ENCODE measurements around the gene PDSS2.
"Not testable (repeated sequence)": the region's sequence is repeated elsewhere in the genome, so short reads cannot be mapped to it uniquely, and the experiment has no call there.

The PDSS2 gene

GRCh38 chr6:107118976-107119375 lies 340.4 kb downstream of the PDSS2 start:
- Histone ChIP-seq H3K9ac (ENCODE audit: low read length) (peak overlapping the region; percentile 61), H3K4me1 (ENCODE audit: control insufficient read depth in 1 of 2, insufficient read depth in 2 of 2, low read length in 2 of 2) (peaks cover 1% of the 10 kb centered on the region in 2 experiments), H3K4ac (ENCODE audit: low read depth, low read length) (no peak overlapping the region), H3K27ac (ENCODE audit: low read depth, low read length) (no peak overlapping the region), H2BK5ac (ENCODE audit: low read depth, low read length, poor library complexity) (no peak overlapping the region), H3K27me3 (ENCODE audit: insufficient read depth, low read length) (no peaks in the 10 kb centered on the region), H3K23ac (ENCODE audit: low read length) (no peak overlapping the region), H4K12ac (ENCODE audit: low read depth, low read length) (no peak overlapping the region), H3K9me3 (ENCODE audit: insufficient read depth, low read depth, low read length) (no peaks in the 10 kb centered on the region), H4K91ac (ENCODE audit: low read depth, low read length) (no peak overlapping the region), H2AK5ac (ENCODE audit: low read length) (no peak overlapping the region), H3K79me2 (ENCODE audit: control insufficient read depth, insufficient read depth, low read length, poor library complexity) (peaks cover 3% of the 10 kb centered on the region), H3K4me2 (ENCODE audit: low read length) (no peak overlapping the region), H3K36me3 (ENCODE audit: control insufficient read depth in 1 of 2, insufficient read depth in 2 of 2, low read length in 2 of 2) (no peaks in the 10 kb centered on the region), H4K8ac (ENCODE audit: low read depth, low read length) (no peak overlapping the region), H2BK120ac (ENCODE audit: insufficient read depth, low read length, poor library complexity) (no peak overlapping the region), H3K4me3 (ENCODE audit: low read depth, low read length) (no peak overlapping the region), H3K79me1 (ENCODE audit: low read length) (peaks cover 5% of the 10 kb centered on the region), H3K14ac (ENCODE audit: low read length) (no peak overlapping the region), H3K18ac (ENCODE audit: low read length) (no peak overlapping the region), H2BK12ac (ENCODE audit: low read length) (no peak overlapping the region), H2AFZ (ENCODE audit: insufficient read depth, low read length, poor library complexity) (no peak overlapping the region)
- no CpG with 5 or more reads among the region's 2 CpGs for WGBS (ENCODE audit: extremely low coverage, insufficient coverage, insufficient read length)
- DNase-seq, result no peak

DNA sequence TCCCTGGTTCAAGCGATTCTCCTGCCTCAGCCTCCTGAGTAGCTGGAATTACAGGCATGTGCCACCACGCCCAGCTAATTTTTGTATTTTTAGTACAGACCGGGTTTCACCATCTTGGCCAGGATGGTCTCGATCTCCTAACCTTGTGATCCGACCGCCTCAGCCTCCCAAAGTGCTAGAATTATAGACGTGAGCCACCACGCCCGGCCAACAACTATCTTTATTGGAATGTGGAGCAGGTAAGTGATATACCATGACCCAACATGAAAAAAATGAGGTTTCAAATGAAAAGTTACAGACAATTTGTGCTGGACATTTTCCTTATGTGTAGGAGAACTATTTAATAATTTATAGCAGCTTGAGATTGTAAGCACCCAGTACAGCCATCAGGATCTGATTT lies 340.8 kb downstream of the PDSS2 start:
- not testable (repeated sequence) for H4K91ac ChIP-seq (ENCODE audit: low read depth, low read length); H2AK5ac ChIP-seq (ENCODE audit: low read length); H3K4ac ChIP-seq (ENCODE audit: low read depth, low read length); H3K9ac ChIP-seq (ENCODE audit: low read length); H3K27me3 ChIP-seq (ENCODE audit: insufficient read depth, low read length); H3K79me2 ChIP-seq (ENCODE audit: control insufficient read depth, insufficient read depth, low read length, poor library complexity); H3K18ac ChIP-seq (ENCODE audit: low read length); H4K12ac ChIP-seq (ENCODE audit: low read depth, low read length); H2BK120ac ChIP-seq (ENCODE audit: insufficient read depth, low read length, poor library complexity); H2AFZ ChIP-seq (ENCODE audit: insufficient read depth, low read length, poor library complexity); H3K4me3 ChIP-seq (ENCODE audit: low read depth, low read length); H3K27ac ChIP-seq (ENCODE audit: low read depth, low read length); H4K8ac ChIP-seq (ENCODE audit: low read depth, low read length); H3K14ac ChIP-seq (ENCODE audit: low read length); H3K36me3 ChIP-seq (ENCODE audit: control insufficient read depth in 1 of 2, insufficient read depth in 2 of 2, low read length in 2 of 2); H3K9me3 ChIP-seq (ENCODE audit: insufficient read depth, low read depth, low read length); H3K79me1 ChIP-seq (ENCODE audit: low read length); H3K4me2 ChIP-seq (ENCODE audit: low read length); H2BK5ac ChIP-seq (ENCODE audit: low read depth, low read length, poor library complexity); H3K23ac ChIP-seq (ENCODE audit: low read length); H2BK12ac ChIP-seq (ENCODE audit: low read length); H3K4me1 ChIP-seq (ENCODE audit: control insufficient read depth in 1 of 2, insufficient read depth in 2 of 2, low read length in 2 of 2)
- peak; percentile 52 to 73 for DNase-seq
- no CpG with 5 or more reads among the region's 9 CpGs for WGBS (ENCODE audit: extremely low coverage, insufficient coverage, insufficient read length)

- Histone ChIP-seq H4K91ac (ENCODE audit: low read depth, low read length) (no peak overlapping the region), H3K36me3 (ENCODE audit: control insufficient read depth in 1 of 2, insufficient read depth in 2 of 2, low read length in 2 of 2) (no peaks in the 10 kb centered on the region)
- whole genome bisulfite sequencing (ENCODE audit: extremely low coverage, insufficient coverage, insufficient read length), result no CpG with 5 or more reads among the region's 7 CpGs
Observed at GRCh38 chr6:107116931-107117330, 342.4 kb downstream of the PDSS2 start.

GRCh38 chr6:107116328-107116892 lies 343.0 kb downstream of the PDSS2 start:
- Histone ChIP-seq H3K4me1 (ENCODE audit: control insufficient read depth in 1 of 2, insufficient read depth in 2 of 2, low read length in 2 of 2) (peaks cover 4 to 5% of the 10 kb centered on the region in 2 experiments), H3K18ac (ENCODE audit: low read length) (no peak overlapping the region), H3K4me3 (ENCODE audit: low read depth, low read length) (no peak overlapping the region), H3K4me2 (ENCODE audit: low read length) (peak overlapping the region; percentile 100), H4K12ac (ENCODE audit: low read depth, low read length) (no peak overlapping the region), H2AFZ (ENCODE audit: insufficient read depth, low read length, poor library complexity) (peak overlapping the region; percentile 90), H3K79me2 (ENCODE audit: control insufficient read depth, insufficient read depth, low read length, poor library complexity) (peaks cover 3% of the 10 kb centered on the region), H3K79me1 (ENCODE audit: low read length) (peaks cover 7% of the 10 kb centered on the region), H3K9me3 (ENCODE audit: insufficient read depth, low read depth, low read length) (no peaks in the 10 kb centered on the region), H2AK5ac (ENCODE audit: low read length) (no peak overlapping the region), H2BK12ac (ENCODE audit: low read length) (no peak overlapping the region), H3K4ac (ENCODE audit: low read depth, low read length) (no peak overlapping the region), H2BK5ac (ENCODE audit: low read depth, low read length, poor library complexity) (no peak overlapping the region), H4K8ac (ENCODE audit: low read depth, low read length) (no peak overlapping the region), H3K36me3 (ENCODE audit: control insufficient read depth in 1 of 2, insufficient read depth in 2 of 2, low read length in 2 of 2) (no peaks in the 10 kb centered on the region), H2BK120ac (ENCODE audit: insufficient read depth, low read length, poor library complexity) (no peak overlapping the region), H3K9ac (ENCODE audit: low read length) (no peak overlapping the region), H3K23ac (ENCODE audit: low read length) (no peak overlapping the region), H3K27ac (ENCODE audit: low read depth, low read length) (no peak overlapping the region), H4K91ac (ENCODE audit: low read depth, low read length) (no peak overlapping the region), H3K14ac (ENCODE audit: low read length) (no peak overlapping the region), H3K27me3 (ENCODE audit: insufficient read depth, low read length) (no peaks in the 10 kb centered on the region)
- WGBS (ENCODE audit: extremely low coverage, insufficient coverage, insufficient read length), result no CpG with 5 or more reads among the region's 15 CpGs
- DNase-seq, result peak in 1 of 2 donors; percentile 45

More at GRCh38 chr6:107116931-107117330, 342.4 kb downstream of the PDSS2 start:
- H3K4me2 ChIP-seq (ENCODE audit: low read length), result peak overlapping the region; percentile 100
- H3K79me2 ChIP-seq (ENCODE audit: control insufficient read depth, insufficient read depth, low read length, poor library complexity), result peaks cover 3% of the 10 kb centered on the region
- H3K4me1 ChIP-seq (ENCODE audit: control insufficient read depth in 1 of 2, insufficient read depth in 2 of 2, low read length in 2 of 2), result peaks cover 4 to 5% of the 10 kb centered on the region in 2 experiments
- H3K4me3 ChIP-seq (ENCODE audit: low read depth, low read length), result no peak overlapping the region
- H2BK5ac ChIP-seq (ENCODE audit: low read depth, low read length, poor library complexity), result no peak overlapping the region
- no peak overlapping the region for H3K4ac ChIP-seq (ENCODE audit: low read depth, low read length)
- H4K12ac ChIP-seq (ENCODE audit: low read depth, low read length), result no peak overlapping the region
- H3K27ac ChIP-seq (ENCODE audit: low read depth, low read length), result no peak overlapping the region
- no peak overlapping the region for H2BK120ac ChIP-seq (ENCODE audit: insufficient read depth, low read length, poor library complexity)
- no peak overlapping the region for H3K14ac ChIP-seq (ENCODE audit: low read length)
- H3K18ac ChIP-seq (ENCODE audit: low read length), result no peak overlapping the region
- H4K8ac ChIP-seq (ENCODE audit: low read depth, low read length), result no peak overlapping the region
- no peak overlapping the region for H3K23ac ChIP-seq (ENCODE audit: low read length)
- H2BK12ac ChIP-seq (ENCODE audit: low read length), result no peak overlapping the region
- no peaks in the 10 kb centered on the region for H3K9me3 ChIP-seq (ENCODE audit: insufficient read depth, low read depth, low read length)
- no peaks in the 10 kb centered on the region for H3K27me3 ChIP-seq (ENCODE audit: insufficient read depth, low read length)
- no peak overlapping the region for H2AK5ac ChIP-seq (ENCODE audit: low read length)
- H3K9ac ChIP-seq (ENCODE audit: low read length), result no peak overlapping the region
- H2AFZ ChIP-seq (ENCODE audit: insufficient read depth, low read length, poor library complexity), result no peak overlapping the region
- H3K79me1 ChIP-seq (ENCODE audit: low read length), result peaks cover 7% of the 10 kb centered on the region
- no peak for DNase-seq
